Activated CD4-positive, alpha-beta memory T cell treated with anti-CD3 and anti-CD28 coated beads for 36 hours (primary cell): ENCODE data around the gene SIGLECL1. TPM values are rescaled to one million over a fixed set of nuclear protein-coding genes. Genes with fewer than 3 reads are reported as not detected.

Experiments used
- CTCF ChIA-PET: fragments of 350-600 bp; sonication (Branson Sonifier 250); formaldehyde crosslinking; loops from one replicate; lab custom pipeline; 2021; ENCODE audit warnings: antibody characterized with exemption, inconsistent platforms; lab: Charles Lee
- POLR2A ChIA-PET: fragments of 350-600 bp; sonication (Branson Sonifier 250); formaldehyde crosslinking; loops from one replicate; lab custom pipeline; 2021; ENCODE audit warnings: antibody characterized with exemption; lab: Charles Lee
- DNase-seq: peaks from one replicate; pipeline ENCODE4 v3.0.0-alpha.2; 2020
- H3K27ac Mint-ChIP-seq: one replicate; pipeline ENCODE4 v1.8.0; 2021; ENCODE audit warnings: mixed read lengths
- H3K27me3 Mint-ChIP-seq: one replicate; pipeline ENCODE4 v1.8.0; 2021; ENCODE audit warnings: mixed read lengths
- H3K36me3 Mint-ChIP-seq: one replicate; pipeline ENCODE4 v1.8.0; 2021; ENCODE audit warnings: mixed read lengths
- H3K4me1 Mint-ChIP-seq: one replicate; pipeline ENCODE4 v1.8.0; 2021; ENCODE audit warnings: low read depth, mixed read lengths
- H3K4me3 Mint-ChIP-seq: one replicate; pipeline ENCODE4 v1.8.0; 2021; ENCODE audit warnings: mild to moderate bottlenecking, mixed read lengths
- H3K9me3 Mint-ChIP-seq: one replicate; pipeline ENCODE4 v1.8.0; 2021; ENCODE audit warnings: mixed read lengths
- intact Hi-C: fragments of 100-400 bp; cut with micrococcal nuclease; formaldehyde crosslinking; loops from one replicate; pipeline ENCODE4 v1.15.1; 2023
- total RNA-seq, 2 experiments: library from RNA; stranded (reverse); gene quantifications; one replicate each; pipeline ENCODE4 v1.2.3, GENCODE V29; 2021

The SIGLECL1 gene
- total RNA-seq, 2 experiments from 2014 or later = not detected

DNA sequence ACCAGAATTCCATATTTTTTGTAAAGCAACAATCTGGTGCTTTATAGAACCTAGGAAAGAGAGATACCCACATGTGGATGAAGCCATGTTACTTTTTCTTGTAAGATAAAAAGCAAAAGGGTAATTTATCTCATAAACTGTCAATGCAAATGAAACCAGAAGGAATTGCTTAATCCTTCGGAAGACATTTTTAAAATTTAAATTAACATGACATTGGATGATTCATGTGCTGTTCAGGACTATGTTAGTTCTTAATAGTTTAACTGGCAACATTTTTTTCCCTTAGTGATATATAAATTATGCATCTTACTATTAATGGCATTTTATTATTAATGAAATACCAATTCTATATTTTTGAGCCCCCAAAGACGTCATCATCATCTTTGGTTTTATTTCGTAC, 34.8 kb downstream of the SIGLECL1 start:
- H3K36me3 Mint-ChIP-seq = no peaks in the 10 kb centered on the region
- DNase-seq = no peak
- ChIA-PET CTCF (no interaction called here), POLR2A (no interaction called here)
- H3K4me3 Mint-ChIP-seq = no peak overlapping the region
- no peak overlapping the region for H3K27ac Mint-ChIP-seq
- no peaks in the 10 kb centered on the region for H3K4me1 Mint-ChIP-seq
- no peaks in the 10 kb centered on the region for H3K9me3 Mint-ChIP-seq
- peaks cover 12% of the 10 kb centered on the region for H3K27me3 Mint-ChIP-seq
- intact Hi-C loops = no loop called here

- Mint-ChIP-seq H3K4me3 (no peak overlapping the region), H3K27me3 (peaks cover 9% of the 10 kb centered on the region), H3K4me1 (no peaks in the 10 kb centered on the region), H3K36me3 (no peaks in the 10 kb centered on the region), H3K9me3 (no peaks in the 10 kb centered on the region), H3K27ac (no peak overlapping the region)
- no peak for DNase-seq
- intact Hi-C loops = no loop called here
- CTCF ChIA-PET = interaction anchor here (1.5 kb wide), 1 partner anchor 372 kb away, joined by 3 read pairs; no protein-coding TSS in a partner anchor
- POLR2A ChIA-PET = no interaction called here
These were observed 38.8 kb downstream of the SIGLECL1 start for GRCh38 chr19:51289635-51290034.

- DNase-seq = no peak
- H3K9me3 Mint-ChIP-seq = no peaks in the 10 kb centered on the region
- no peak overlapping the region for H3K27ac Mint-ChIP-seq
- H3K27me3 Mint-ChIP-seq = peaks cover 14% of the 10 kb centered on the region
- H3K4me3 Mint-ChIP-seq = no peak overlapping the region
- intact Hi-C loops = no loop called here
- no peaks in the 10 kb centered on the region for H3K4me1 Mint-ChIP-seq
- ChIA-PET POLR2A (no interaction called here), CTCF (no interaction called here)
- H3K36me3 Mint-ChIP-seq = no peaks in the 10 kb centered on the region
These were observed 42.1 kb downstream of the SIGLECL1 start for GRCh38 chr19:51292971-51293370.

DNA sequence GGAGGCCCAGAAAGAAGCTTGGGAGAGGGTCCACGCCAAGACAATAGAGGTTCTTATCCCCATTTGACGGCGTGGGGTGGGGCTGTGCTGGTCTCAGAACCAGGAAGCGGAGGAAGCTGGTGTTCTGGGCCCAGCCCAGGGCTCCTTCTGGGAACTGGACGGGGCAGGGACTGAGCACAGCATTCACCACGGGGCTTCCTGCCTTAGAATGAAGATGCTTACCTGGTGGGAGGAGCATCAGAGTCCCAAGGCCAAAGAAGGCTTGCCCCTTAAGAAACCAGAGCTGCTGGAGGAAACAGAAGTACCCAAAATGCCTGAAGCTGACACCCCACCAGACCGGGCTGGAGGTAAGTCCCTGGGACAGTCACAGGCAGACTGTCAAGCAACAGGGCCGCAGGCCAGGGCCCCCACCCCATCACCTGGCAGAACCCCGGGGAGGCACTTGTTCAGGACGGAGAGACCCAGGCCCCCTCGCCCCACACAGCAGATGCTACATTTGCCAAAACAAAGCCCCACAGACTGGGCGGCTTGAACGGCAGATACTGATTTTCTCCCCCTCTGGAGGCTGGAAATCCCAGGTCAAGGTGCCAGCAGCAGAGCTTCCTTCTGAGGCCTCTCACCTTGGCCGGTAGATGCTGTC, 42.8 kb downstream of the SIGLECL1 start:
- Mint-ChIP-seq H3K4me3 (no peak overlapping the region), H3K27me3 (peaks cover 14% of the 10 kb centered on the region), H3K27ac (no peak overlapping the region), H3K4me1 (no peaks in the 10 kb centered on the region), H3K9me3 (no peaks in the 10 kb centered on the region), H3K36me3 (no peaks in the 10 kb centered on the region)
- ChIA-PET POLR2A (no interaction called here), CTCF (no interaction called here)
- intact Hi-C loops = no loop called here
- no peak for DNase-seq

DNA sequence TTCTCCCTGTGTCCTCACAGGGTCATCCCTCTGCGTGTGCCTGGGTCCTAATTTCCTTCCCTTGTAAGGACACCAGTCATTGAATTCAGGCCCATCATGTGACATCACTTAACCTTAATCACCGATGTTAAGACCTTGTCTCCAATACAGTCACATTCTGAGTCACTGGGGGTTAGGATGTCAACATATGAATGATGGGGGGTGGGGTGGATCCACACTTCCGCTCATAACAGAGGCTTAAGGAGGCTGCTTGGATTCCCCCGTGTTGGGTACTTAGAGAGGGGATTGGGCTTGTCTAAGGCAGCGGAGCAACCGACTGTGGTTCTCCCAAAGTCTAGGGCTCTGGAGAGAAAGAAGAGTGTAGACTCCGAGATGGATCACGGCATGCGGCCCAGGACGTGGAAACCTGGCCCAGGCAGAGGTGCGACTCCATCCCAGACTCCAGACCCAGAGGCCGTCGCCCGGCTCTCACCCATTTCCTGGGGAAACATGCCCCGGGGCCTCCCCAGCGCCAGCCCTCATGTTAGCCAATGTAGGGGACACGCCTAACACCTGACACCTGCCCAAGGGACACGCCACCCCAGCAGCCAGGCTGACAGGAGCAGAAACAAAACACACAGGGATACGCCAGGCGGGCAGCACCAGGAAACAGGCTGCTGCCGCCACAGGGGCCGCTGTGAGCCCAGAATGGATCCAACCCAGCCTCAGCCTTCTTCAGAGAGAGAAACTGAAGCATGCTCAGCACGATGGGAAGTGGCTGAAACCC, 43.5 kb downstream of the SIGLECL1 start:
- Mint-ChIP-seq H3K27me3 (peaks cover 14% of the 10 kb centered on the region), H3K4me1 (no peaks in the 10 kb centered on the region), H3K9me3 (no peaks in the 10 kb centered on the region), H3K4me3 (no peak overlapping the region), H3K27ac (no peak overlapping the region), H3K36me3 (no peaks in the 10 kb centered on the region)
- ChIA-PET CTCF (no interaction called here), POLR2A (no interaction called here)
- DNase-seq = no peak
- intact Hi-C loops = no loop called here

- ChIA-PET POLR2A (no interaction called here), CTCF (no interaction called here)
- no peak overlapping the region for H3K27ac Mint-ChIP-seq
- no peaks in the 10 kb centered on the region for H3K9me3 Mint-ChIP-seq
- no peaks in the 10 kb centered on the region for H3K4me1 Mint-ChIP-seq
- H3K36me3 Mint-ChIP-seq = no peaks in the 10 kb centered on the region
- H3K4me3 Mint-ChIP-seq = no peak overlapping the region
- H3K27me3 Mint-ChIP-seq = peaks cover 16% of the 10 kb centered on the region
- no peak for DNase-seq
- intact Hi-C loops = no loop called here
These were observed 44.1 kb downstream of the SIGLECL1 start for GRCh38 chr19:51294977-51295375.

DNA sequence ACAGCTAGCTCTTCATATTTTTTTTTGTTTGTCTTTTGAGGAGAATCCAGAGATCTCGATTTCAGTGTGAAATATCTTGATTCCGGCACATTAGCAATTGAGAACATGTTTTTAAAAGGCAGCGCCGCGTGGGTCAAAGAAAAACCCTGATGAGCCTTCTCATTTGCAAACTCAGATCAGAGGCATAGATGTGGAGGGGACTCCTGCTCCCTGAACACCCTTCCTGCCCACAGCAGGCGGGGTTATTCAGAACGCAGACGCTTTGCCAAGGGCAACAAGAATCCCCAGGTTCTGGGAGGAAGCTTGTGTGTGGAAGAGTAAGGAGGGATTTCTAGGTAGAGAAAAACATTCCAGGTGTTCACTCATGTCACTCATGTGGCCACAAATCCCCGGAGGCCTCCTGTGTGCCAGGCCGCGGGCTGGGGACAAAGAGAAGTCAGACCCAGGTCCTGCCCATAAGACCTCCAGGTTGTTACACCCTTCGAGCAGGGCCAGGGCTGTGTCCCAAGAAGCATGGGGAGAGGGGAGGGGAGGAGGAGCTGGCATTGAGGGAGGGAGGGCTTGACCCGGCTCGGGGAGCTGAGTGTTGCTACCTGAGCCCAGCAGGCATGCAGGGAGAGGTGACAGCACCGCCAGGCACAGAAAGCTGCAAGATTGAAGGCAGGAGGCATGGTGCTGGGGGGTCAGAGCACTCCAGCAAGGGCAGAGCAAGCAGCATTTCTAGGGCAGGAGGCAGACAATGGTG, 44.7 kb downstream of the SIGLECL1 start:
- H3K27ac Mint-ChIP-seq = no peak overlapping the region
- ChIA-PET CTCF (interaction anchor here (0.6 kb wide), 1 partner anchor 103 kb away, joined by 3 read pairs; no protein-coding TSS in a partner anchor), POLR2A (no interaction called here)
- DNase-seq = no peak
- no peaks in the 10 kb centered on the region for H3K4me1 Mint-ChIP-seq
- no peaks in the 10 kb centered on the region for H3K9me3 Mint-ChIP-seq
- peaks cover 14% of the 10 kb centered on the region for H3K27me3 Mint-ChIP-seq
- H3K36me3 Mint-ChIP-seq = no peaks in the 10 kb centered on the region
- H3K4me3 Mint-ChIP-seq = no peak overlapping the region
- intact Hi-C loops = no loop called here

DNA sequence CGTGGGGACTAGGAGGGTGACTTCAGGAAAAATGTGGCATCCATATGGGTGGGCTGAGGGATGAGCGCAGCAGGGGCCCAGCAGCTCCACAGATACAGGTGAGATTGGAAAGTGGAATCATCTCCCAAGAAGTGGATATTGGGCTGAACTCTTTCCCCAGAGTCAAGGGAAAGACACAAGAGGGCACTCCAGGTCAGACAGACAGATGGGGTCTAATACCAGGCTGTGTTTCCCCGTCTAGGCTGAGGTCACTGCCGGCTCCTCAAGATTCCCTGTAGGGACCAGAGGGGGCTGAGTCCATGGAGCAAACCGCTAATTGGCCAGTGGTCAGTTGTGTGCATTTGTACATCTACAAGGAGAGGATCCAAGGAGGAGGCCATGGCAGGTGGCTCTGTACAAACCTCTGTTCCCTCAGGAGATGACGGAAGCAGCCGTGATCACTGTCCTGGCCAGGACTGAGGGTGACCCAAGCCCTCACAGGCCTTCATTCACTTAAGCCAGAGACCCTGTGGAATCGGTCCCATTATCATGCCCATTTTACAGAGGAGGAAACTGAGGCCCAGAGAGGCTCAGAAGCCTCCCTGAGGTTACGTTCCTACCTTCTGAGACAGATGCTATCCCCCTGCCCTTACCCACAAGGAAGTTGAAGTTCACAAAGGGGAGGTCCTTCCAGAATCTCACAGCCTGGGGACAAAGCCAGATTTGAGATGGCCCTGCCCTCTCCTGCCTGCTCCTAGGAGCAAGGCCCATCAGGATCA, 45.6 kb downstream of the SIGLECL1 start:
- Mint-ChIP-seq H3K4me3 (no peak overlapping the region), H3K4me1 (no peaks in the 10 kb centered on the region), H3K27ac (no peak overlapping the region), H3K36me3 (no peaks in the 10 kb centered on the region), H3K27me3 (peaks cover 14% of the 10 kb centered on the region), H3K9me3 (peaks cover 2% of the 10 kb centered on the region)
- ChIA-PET CTCF (interaction anchor here (0.6 kb wide), 2 partner anchors 102 to 137 kb away, joined by 3 read pairs; no protein-coding TSS in a partner anchor), POLR2A (no interaction called here)
- intact Hi-C loops = no loop called here
- DNase-seq = no peak

DNA sequence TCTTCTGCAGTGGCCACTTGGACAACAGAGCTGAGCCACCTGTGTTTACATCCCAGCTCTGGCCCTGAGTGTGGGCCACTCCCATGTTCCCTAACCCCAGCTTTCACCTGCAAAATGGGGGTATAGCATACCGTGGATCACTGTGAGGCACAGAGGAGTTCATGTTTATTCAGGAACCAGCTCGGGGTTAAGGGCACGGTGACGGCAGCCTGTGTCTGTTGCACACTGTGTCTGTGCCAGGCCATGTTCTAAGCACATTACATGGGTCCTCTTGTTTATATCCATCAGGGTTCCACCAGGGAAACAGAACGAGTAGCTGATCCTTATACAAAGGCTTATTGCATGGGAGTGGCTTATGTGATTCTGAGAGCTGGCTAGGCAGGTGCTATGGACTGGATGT, 46.5 kb downstream of the SIGLECL1 start:
- POLR2A ChIA-PET = no interaction called here
- CTCF ChIA-PET = no interaction called here
- no peak for DNase-seq
- Mint-ChIP-seq H3K27me3 (peaks cover 14% of the 10 kb centered on the region), H3K9me3 (peaks cover 5% of the 10 kb centered on the region), H3K4me3 (no peak overlapping the region), H3K27ac (no peak overlapping the region), H3K36me3 (no peaks in the 10 kb centered on the region), H3K4me1 (no peaks in the 10 kb centered on the region)
- intact Hi-C loops = no loop called here

DNA sequence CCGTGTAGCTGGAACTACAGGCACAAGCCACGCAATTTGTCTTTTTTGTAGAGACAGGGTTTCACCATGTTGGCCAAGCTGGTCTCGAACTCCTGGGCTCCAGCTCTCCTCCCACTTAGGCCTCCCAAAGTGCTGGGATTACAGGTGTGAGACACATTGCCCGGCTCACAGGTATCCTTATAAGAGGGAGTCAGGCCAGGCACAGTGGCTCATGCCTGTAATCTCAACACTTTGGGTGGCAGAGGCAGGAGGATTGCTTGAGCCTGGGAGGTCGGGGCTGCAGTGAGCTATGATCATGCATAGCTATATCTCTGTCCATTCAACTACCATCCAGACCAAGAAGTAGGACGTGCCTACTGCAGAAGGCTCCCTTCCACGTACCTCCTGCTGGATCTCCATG, 50.4 kb downstream of the SIGLECL1 start:
- Mint-ChIP-seq H3K4me1 (no peaks in the 10 kb centered on the region), H3K4me3 (no peak overlapping the region), H3K9me3 (peaks cover 20% of the 10 kb centered on the region), H3K27ac (no peak overlapping the region), H3K36me3 (no peaks in the 10 kb centered on the region), H3K27me3 (peaks cover 17% of the 10 kb centered on the region)
- ChIA-PET CTCF (no interaction called here), POLR2A (no interaction called here)
- no peak for DNase-seq
- intact Hi-C loops = no loop called here

DNA sequence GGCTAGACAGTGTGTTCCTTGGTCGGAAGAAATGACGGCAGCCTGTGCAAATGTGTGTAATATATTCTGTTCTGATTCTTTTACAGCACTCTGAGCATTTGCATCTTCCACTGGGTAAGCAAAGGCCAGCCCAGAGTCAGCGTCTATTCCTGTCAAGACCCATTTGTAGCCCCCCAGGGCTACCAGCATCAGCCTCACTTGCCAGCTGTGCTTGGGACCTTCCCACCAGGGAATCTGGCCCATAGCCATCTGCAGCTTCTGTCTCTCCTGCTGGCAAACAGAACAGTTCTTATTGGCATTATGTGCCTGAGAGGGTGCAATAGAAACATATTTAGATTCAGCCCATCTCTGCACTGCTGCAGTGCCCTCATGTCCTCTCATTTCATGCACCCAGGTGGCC, 54.6 kb downstream of the SIGLECL1 start:
- H3K4me1 Mint-ChIP-seq = no peaks in the 10 kb centered on the region
- peaks cover 37% of the 10 kb centered on the region for H3K9me3 Mint-ChIP-seq
- H3K27me3 Mint-ChIP-seq = peaks cover 38% of the 10 kb centered on the region
- H3K36me3 Mint-ChIP-seq = no peaks in the 10 kb centered on the region
- no peak overlapping the region for H3K4me3 Mint-ChIP-seq
- POLR2A ChIA-PET = no interaction called here
- no peak for DNase-seq
- H3K27ac Mint-ChIP-seq = no peak overlapping the region
- intact Hi-C loops = no loop called here
- CTCF ChIA-PET = no interaction called here
